GM21786 (cell line): ENCODE results near the gene NFATC4.

Experiments used
- ATAC-seq: cut with Tn5 transposase; IDR thresholded peaks from one replicate; pipeline ENCODE4 v1.9.1; 2021; ENCODE audit not compliant: unreplicated experiment

Gene NFATC4

DNA sequence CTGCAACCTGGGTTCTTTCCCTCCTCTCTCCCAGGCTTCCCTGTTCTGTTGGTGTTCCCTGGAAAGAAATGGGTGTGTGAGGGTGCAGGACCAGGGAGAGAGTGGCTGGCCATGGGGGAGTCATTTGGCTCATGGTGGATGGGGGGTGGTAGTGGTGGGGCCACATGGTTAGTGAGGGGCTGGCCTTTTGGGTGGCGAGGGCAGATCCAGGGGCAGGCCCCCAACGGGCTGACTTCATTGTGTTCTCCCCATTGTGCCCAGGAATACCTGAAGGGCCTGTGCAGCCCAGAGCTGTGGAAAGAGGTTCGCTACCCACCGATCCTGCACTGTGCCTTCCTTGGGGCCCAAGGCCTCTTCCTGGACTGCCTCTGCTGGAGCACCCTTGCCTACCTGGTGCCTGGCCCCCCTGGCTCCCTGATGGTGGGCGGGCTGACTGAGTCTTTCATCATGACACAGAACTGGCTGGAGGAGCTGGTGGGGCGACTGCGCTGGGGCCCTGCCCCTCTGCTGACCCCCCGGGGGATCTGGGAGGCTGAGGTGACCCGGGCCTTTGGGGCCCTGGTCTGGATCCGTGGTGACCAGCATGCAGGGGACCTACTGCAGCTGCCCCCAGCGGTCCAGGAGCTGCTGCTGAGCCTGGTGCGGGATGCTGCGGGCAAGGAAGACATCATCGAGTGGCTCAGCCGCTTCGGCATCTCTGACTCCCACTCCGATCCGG is 39.8 kb downstream of the NFATC4 start:
- no peak for ATAC-seq

DNA sequence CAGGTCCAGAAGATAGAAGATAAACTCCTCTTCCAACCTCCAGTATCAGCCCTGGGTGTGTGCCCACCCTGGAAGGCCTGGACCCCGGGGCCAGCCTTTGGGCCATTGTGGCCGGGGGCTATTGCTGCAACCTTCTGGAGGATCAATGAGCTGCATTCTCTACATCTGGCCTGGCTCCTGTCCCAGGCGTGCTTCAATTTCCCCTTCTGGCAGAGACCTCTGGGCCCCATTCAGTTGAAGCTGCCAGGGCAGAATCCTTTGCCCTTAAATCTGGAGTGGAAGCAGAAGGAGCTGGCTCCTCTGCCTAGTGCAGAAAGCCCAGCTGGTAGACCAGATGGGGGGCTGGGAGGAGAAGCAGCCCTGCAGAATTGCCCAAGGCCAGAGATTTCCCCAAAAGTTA is 40.8 kb downstream of the NFATC4 start:
- ATAC-seq = no peak

DNA sequence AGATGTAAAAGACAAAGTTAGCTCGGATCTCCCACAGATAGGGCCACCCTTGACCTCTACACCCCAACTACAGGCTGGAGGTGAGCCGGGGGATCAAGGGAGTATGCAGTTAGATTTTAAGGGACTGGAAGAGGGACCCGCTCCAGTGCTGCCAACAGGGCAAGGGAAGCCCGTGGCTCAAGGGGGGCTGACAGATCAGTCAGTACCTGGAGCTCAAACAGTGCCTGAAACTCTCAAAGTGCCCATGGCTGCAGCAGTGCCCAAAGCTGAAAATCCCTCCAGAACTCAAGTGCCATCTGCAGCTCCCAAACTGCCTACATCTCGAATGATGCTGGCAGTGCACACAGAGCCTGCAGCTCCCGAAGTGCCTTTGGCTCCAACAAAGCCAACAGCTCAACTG is 41.2 kb downstream of the NFATC4 start:
- no peak for ATAC-seq

DNA sequence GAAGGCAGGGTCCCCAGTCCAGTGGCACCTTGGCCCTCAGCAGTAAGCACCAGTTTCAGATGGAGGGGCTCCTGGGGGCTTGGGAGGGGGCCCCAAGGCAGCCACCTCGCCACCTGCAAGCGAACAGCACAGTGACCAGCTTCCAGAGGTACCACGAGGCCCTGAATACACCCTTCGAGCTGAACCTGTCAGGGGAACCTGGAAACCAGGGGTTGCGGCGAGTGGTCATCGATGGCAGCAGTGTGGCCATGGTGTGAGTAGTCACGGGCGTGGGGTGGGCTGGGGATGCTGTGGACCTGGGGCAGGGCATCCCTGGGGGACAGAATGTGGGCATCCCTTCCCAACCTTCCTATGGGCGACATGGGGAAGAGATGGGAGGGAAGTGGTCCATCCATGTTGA is 42.0 kb downstream of the NFATC4 start:
- ATAC-seq = no peak

DNA sequence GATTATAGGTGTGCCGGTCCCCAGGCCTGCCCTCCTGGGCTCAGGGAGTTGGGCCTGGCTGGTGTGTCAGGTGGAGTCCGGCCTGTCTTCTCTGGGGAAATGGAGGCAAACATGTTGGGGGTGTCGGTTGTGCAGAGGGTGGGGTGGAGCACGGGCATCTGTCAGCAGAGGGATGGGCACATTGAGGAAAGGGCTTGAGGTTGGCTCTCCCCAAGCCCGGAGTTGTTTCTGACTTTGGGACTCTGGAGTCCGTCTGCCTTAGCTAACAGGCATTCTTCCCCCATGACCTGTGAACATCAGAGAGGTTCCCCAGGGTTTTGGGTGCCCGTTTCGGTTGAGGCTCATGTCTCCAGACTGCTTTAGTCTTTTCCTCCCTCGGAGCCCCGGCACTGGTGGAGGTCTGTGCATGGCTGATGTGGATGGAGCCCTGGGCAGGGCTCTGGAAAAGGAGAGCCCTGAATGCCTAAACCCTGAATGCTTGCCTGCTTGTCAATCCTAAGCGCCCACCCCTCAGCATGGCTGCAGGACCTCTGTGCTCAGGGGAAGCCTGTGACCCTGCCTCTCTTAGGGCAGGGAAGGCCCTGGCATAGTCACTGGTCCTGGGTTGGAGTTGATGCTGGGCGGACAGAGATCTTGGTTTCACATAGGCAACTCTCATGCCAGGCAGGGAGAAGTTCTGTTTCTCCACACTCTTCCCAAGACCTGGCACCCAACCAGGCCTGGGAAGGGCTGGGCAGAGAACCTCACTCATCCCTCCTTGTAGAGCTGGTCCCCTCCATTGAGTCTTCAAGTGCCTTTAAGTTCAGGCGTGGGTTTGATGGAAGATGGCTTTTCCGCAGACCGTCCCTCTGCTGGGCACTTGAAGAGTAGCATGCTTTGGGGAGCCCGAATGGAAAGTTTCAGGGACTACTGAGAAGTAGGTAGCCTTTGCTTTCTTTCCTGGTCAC is 43.7 kb downstream of the NFATC4 start:
- ATAC-seq = no peak

DNA sequence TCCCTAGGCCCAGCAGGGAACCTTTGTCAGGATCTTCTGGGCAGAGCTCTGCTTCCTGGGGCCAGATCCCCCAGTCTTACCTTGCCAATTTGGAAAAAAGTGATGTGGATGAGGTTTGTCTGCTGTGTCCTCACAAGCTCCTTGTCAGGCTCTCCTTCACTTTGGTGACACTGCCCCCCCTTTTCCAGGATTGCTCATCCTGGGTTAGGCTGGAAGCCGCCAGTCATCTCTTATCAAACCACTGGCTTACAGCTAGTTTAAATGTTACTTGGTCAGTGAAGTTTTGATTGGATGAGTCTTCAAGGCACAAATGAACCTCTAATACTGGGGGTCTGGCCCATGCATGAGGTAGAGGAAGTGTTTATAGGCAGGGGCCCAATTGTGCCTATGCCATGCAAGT is 46.1 kb downstream of the NFATC4 start:
- no peak for ATAC-seq

DNA sequence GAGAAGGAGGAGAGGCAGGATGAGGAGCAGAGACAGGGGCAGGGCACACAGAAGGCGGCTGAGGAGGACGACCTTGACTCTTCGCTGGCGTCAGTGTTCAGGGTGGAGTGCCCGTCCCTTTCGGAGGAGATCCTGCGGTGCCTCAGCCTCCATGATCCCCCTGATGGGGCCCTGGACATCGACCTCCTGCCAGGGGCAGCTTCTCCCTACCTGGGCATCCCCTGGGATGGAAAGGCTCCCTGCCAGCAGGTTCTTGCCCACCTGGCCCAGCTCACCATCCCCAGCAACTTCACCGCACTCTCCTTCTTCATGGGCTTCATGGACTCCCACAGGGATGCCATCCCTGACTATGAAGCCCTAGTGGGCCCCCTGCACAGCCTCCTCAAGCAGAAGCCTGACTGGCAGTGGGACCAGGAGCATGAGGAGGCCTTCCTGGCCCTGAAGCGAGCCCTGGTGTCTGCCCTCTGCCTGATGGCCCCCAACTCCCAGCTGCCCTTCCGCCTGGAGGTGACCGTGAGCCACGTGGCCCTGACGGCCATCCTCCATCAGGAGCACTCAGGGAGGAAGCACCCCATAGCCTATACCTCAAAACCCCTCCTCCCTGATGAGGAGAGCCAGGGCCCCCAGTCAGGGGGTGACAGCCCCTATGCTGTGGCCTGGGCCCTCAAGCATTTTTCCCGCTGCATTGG is 46.9 kb downstream of the NFATC4 start:
- ATAC-seq = no peak

DNA sequence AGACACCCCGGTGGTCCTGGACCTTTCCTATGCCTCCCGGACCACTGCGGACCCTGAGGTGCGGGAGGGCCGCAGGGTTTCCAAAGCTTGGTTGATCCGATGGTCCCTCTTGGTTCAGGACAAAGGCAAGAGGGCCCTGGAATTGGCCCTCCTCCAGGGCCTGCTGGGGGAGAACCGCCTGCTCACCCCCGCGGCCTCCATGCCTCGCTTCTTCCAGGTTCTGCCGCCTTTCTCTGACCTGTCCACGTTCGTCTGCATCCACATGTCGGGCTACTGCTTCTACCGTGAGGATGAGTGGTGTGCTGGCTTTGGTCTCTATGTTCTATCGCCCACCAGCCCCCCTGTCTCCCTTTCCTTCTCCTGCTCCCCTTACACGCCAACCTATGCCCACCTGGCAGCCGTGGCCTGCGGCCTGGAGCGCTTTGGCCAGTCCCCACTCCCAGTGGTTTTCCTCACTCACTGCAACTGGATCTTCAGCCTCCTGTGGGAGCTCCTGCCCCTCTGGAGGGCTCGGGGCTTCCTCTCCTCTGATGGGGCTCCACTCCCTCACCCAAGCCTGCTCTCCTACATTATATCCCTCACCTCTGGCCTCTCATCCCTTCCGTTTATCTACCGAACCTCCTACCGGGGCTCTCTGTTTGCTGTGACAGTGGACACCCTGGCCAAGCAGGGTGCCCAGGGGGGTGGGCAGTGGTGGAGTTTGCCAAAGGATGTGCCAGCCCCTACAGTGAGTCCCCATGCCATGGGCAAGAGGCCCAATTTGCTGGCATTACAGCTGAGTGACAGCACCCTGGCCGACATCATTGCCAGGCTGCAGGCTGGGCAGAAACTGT is 47.7 kb downstream of the NFATC4 start:
- no peak for ATAC-seq

DNA sequence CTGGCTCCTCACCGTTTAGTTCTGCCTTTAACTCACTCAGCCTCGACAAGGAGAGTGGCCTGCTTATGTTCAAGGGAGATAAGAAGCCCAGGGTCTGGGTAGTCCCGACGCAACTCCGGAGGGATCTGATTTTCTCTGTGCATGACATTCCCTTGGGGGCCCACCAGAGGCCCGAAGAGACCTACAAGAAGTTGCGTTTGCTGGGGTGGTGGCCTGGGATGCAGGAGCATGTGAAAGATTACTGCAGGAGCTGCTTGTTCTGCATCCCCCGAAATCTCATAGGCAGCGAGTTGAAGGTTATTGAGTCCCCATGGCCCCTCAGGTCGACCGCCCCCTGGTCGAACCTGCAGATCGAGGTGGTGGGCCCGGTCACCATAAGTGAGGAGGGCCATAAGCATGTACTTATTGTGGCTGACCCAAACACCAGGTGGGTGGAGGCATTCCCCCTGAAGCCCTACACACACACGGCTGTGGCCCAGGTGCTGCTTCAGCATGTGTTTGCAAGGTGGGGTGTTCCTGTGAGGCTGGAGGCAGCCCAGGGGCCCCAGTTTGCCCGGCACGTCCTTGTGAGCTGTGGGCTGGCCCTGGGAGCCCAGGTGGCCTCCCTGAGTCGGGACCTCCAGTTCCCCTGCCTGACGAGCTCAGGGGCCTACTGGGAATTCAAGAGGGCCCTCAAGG is 48.4 kb downstream of the NFATC4 start:
- ATAC-seq = no peak

DNA sequence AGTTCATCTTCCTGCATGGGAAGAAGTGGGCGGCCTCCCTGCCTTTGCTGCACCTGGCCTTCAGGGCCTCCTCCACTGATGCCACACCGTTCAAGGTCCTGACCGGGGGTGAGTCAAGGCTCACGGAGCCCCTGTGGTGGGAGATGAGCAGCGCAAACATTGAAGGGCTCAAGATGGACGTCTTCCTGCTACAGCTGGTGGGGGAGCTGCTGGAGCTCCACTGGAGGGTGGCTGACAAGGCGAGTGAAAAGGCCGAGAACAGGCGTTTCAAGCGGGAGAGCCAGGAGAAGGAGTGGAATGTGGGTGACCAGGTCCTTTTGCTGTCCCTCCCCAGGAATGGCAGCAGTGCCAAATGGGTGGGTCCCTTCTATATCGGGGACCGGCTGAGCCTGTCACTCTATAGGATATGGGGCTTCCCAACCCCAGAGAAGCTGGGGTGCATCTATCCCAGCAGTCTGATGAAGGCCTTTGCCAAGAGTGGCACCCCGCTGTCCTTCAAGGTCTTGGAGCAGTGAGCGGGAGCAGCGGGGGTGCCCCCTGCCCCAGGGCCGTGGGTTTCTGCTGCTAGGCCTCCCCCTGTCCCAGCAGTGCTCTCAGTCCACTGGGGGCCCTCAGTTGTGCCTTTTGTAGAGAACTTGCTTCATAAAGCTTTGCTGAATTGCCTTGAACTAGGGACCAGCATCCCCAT is 49.1 kb downstream of the NFATC4 start:
- ATAC-seq = no peak

DNA sequence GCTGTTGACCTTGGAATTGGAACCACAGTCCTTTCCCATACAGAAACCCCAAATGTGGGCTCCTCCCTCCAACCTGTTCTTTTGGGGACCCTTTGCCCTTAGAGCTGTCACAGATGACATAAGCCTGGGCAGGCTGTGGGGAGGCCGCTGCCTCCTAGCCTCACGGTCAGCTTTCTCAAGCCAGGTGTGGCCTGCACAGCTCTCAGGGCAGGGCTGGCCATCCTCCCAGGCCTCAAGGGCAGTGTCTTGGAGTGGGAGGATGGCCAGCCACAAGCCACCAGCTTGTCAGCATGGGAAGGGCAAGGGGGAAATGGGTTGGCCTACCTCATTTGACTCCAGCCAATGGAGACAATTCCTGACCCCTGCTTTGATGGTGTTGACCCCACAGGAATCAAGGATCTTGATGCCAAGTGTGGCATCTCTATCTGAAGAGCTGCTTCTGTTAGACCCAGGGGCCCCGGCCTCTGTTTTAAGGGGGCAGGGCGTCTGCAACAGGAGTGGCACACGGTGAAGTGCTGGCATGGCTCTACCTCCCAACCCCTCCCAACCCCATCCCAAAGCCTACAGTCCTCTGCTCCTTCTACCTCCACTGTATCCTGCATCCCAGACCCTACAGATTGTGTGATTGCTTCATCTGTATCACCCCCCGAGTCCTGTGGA is 50.0 kb downstream of the NFATC4 start:
- no peak for ATAC-seq

DNA sequence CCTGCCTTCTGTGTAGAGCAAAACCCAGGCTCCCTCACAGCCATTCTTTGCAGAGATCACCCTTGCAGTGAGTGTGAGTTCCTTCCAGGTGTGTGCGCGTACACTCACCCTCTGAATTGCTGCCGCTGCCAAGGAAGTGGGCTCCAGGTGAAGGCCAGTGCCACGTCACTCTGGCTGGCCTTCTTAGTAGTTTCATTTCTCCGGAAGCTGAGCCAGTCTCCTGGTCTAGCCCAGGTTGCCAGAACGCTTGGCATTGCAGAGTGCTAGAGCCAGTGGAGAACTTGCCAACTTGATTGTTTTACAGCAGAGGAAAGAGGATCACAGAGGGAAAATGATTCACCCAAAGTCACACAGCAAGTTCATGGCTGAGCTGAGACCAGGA is 50.5 kb downstream of the NFATC4 start:
- ATAC-seq = no peak

DNA sequence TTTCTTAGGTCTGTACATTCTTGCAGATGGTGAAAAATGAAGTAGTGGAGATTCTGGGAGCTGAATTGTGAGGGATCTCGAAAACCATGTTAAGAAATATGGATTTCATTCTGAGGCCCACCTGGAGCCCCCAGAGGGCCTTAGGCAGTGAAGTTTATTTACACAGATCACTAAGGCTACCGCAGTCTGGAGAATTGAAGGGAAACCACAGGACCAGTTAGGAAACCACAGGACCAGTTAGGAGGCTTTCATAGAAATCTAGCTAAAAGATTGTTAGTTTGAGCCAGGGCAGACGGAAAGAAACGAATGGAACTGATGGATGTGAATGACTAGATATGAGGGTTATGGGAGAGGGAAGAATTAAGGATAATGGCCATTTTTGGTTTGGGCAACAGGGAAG is 54.3 kb downstream of the NFATC4 start:
- ATAC-seq = no peak

DNA sequence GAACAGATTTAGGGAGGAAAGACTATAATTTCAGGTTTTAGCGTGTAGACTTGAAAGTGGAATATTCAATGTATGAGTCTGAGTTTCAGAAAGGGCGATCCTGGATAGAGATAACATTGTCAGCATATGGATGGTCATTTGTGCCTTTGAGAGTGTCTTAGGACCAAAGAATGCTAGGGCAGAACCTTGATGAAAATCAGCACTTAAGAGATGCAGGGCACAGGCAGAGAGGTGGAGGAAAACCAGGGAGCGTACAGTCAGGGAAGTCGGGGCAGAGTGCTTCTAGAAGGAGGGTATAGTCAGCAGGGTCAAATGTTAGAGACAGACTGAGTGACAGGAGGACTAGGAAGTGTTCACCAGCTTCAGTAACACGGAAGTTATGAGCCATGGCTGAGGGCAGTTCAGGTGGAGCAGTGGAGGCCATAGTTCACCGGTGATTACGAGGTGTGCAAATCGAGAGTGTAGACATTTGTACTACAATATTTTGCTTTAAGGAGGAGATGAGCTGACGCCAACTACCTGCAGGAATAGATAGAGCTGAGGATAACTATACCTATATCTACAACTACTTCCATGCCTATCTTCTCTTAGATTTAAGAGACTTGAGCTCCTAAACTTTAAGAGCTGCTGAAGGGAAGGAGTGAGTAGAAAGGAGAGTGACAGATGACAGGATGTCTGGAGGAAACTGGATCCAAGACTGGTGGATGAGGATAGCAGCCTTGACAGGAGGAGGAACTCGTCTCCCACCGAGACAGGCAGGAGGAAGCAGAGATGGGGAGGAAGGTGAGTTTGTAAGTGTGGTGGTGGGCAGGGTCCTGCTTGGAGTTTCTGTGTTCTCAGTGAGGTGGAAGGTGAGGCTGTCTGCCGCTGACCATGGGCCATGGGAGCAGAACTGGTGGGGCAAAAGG is 55.0 kb downstream of the NFATC4 start:
- ATAC-seq = no peak

DNA sequence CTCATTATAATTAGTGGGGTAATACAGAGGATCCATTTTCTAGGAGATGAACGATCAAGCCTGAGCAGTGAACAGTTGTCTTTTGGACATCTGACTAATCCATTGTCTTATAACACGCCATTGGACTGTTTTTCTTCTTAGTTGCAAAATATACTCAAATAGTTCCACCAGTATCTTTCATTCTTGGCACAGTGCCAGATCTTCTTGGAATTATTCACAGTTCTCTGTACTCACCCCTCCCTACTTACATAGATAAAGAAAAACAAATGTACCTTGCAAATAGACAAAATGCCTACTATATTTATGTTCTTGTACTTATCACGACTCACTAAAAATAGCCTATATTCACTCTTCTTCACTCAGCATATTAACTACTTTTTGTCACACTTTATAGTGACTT is 57.7 kb downstream of the NFATC4 start:
- no peak for ATAC-seq

DNA sequence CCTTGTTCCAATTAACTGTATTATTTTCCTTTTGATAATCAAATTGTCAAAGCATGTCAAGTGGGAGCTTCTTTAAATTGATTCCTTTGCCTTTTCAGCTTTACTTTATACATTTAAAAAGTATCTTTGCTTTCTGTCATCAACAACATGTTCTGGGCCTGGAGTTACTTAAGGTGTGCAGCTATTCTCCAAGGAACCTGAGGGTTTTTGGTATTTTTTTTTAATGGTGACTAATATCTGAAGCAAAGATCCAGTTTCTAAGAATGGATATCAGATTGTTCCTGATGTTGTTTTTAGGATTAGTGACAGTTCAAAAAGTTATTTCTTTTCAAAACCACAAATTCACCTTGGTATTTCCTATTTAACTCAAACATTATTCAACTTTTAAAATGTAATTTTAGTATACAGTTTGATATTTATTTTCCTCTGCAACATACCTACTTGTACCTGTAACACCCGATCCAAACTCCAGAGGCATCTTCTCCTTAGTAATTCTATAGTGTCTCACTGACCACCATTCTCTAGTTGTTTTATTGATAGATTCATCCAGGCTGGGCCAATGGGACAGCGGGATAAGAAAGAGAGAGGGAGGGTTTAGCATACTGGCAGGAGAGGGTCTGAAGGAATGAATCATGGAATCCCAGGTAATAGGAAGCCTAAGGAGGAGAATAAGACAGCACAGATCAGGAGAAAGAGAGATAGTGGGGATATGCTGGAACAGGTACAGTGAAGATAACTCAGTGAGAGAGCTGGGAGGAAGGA is 58.3 kb downstream of the NFATC4 start:
- ATAC-seq = no peak

DNA sequence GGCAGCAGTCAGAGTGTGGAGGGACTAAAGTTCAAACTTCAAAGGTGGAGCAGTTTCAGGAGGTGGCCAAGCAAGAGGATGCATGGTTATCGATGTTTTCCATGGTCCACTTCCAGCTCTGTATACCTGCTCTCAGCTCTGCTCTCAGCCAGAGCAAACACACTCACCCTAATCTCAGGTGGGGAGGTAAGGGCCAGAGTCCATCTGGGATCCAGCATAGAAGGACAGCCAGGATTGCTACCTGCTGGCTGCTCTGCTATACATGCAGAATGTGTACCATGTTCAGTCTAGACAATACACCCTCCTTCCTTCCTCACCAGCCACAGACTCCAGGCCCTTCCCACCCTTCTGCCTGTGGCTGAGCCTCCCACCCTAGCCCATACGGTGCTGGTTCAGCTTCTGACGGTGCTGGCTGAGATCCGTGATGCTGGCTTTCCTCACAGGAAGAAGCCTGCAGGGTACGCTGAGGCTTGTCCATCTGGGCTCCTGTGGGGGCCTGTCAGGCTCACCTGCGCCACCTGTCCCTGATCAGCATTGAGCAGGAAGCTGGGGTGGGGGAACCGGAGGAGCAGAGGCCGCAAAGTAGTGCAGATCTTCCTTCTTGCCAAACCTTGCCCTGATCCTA is 59.0 kb downstream of the NFATC4 start:
- ATAC-seq = no peak
